UCSD-AML1 (cell line): ENCODE data around the gene SOS2.
"Not testable (repeated sequence)": the region's sequence is repeated elsewhere in the genome, so short reads cannot be mapped to it uniquely, and the experiment has no call there.

Source experiments
- DNase-seq: peaks from one replicate; lab custom pipeline; 2025; ENCODE audit not compliant: unreplicated experiment; lab: John Stamatoyannopoulos, UW

Gene SOS2

GRCh38 chr14:50086321-50086711, 145.1 kb downstream of the SOS2 start:
- no peak for DNase-seq

GRCh38 chr14:50085570-50086320, 145.6 kb downstream of the SOS2 start:
- no peak for DNase-seq

- DNase-seq = no peak
Observed at GRCh38 chr14:50084666-50085065, 146.7 kb downstream of the SOS2 start.

GRCh38 chr14:50083467-50084337, 147.7 kb downstream of the SOS2 start:
- DNase-seq = no peak

DNA sequence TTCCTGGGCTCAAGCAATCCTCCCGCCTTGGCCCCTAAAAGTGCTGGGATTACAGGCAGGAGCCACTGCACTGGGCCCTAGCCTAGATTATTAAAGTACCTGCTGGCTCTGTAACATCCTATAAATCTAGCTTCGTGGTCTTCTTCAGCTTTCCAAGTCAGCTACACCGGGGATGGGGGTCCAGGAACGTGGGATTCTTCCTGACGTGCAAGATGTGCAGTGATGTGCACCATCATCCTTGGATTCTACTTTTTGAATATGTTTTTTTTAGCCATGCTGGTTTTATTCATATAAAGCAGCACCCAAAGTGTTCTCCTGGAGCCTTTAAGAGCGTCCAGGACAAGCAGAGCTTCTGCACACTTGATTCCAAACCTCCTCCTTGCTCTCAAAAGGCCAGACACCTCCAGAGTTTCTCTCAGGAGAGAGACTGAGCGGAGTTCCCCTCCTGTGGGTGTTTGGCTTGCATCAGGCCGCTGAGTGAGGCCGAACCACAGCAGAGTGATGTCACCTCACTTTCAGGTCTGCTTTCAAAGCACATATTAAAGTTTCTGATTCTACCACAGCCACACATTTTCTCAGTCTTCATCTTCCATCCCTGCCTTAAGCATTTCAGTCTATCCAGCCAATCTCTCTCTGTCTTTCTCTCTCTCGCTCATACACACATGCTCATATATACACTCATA, 148.5 kb downstream of the SOS2 start:
- no peak for DNase-seq

GRCh38 chr14:50082308-50082742, 149.1 kb downstream of the SOS2 start:
- no peak for DNase-seq

DNA sequence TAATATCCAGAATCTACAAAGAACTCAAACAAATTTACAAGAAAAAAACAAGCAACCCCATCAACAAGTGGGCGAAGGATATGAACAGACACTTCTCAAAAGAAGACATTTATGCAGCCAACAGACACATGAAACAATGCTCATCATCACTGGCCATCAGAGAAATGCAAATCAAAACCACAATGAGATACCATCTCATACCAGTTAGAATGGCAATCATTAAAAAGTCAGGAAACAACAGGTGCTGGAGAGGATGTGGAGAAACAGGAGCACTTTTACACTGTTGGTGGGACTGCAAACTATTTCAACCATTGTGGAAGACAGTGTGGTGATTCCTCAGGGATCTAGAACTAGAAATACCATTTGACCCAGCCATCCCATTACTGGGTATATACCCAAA, 152.3 kb downstream of the SOS2 start:
- DNase-seq = not testable (repeated sequence)

GRCh38 chr14:50073663-50074062, 157.7 kb downstream of the SOS2 start:
- DNase-seq = not testable (repeated sequence)

DNA sequence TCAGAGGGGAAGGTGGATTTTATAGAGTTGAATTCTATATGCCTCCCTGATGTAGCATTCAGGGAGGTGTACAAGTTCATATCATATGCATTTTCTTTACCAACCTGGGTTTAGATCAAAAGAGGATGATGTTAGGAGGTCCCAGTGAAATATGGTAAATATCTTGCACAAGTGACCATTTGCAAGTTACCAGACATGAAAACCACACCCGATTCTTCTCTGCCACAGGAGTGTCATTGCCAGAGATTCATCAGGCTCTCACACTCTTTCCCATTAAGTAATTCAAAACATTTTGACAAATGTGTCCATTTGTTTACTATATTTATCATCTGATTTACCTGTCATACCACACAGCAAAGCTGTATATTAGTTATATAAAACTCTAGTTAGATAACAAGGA, 159.0 kb downstream of the SOS2 start:
- DNase-seq = no peak

DNA sequence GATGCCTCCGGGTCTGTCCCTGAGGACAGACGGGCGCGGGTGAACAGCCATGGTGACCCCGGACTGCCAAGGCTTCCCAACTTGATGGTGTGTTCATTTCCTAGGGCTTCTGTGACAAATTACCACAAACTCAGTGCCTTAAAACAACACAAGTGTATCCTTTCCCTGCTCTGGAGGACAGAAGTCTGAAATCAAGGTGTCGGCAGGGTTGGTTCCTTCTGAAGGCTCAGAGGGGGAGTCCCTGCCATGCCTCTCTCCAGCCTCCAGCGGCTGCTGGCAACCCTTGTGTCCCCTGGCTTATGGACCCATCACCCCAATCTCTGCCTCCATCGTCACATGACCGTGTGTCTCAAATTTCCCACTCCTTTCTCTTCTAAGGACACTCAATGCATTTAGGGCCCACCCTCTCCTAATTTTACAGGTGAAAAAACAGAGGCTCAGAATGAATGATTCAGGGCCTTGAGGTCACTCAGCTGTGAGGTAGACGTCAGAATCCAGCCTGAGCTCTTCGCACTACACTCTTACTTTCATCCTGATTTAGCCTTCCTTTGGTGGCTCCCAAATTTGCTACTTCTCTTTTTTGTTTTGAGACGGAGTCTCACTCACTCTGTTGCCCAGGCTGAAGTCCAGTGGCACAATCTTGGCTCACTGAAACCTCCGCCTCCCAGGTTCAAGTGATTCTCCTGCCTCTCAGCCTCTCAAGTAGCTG, 160.4 kb downstream of the SOS2 start:
- no peak for DNase-seq

- DNase-seq = no peak
Observed at GRCh38 chr14:50070230-50070629, 161.1 kb downstream of the SOS2 start.

- DNase-seq = no peak
Observed at GRCh38 chr14:50069325-50069724, 162.1 kb downstream of the SOS2 start.

DNA sequence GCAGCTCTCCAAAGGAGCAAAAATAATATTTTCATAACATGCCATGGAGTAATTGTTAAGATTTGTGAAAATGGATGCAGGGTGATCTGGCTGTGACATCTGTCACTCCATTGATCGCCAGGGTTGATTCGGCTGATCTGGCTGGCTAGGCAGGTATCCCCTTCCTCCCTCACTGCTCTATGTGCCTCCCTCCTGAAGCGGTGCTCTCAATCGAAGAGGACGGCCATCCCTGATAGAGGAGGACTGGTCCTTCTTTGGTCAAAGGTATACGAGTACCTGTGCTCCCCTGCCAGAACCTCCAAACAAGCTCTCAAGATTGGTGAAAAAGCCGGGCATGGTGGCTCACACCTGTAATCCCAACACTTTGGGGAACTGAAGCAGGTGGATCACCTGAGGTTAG, 162.9 kb downstream of the SOS2 start:
- DNase-seq = no peak

DNA sequence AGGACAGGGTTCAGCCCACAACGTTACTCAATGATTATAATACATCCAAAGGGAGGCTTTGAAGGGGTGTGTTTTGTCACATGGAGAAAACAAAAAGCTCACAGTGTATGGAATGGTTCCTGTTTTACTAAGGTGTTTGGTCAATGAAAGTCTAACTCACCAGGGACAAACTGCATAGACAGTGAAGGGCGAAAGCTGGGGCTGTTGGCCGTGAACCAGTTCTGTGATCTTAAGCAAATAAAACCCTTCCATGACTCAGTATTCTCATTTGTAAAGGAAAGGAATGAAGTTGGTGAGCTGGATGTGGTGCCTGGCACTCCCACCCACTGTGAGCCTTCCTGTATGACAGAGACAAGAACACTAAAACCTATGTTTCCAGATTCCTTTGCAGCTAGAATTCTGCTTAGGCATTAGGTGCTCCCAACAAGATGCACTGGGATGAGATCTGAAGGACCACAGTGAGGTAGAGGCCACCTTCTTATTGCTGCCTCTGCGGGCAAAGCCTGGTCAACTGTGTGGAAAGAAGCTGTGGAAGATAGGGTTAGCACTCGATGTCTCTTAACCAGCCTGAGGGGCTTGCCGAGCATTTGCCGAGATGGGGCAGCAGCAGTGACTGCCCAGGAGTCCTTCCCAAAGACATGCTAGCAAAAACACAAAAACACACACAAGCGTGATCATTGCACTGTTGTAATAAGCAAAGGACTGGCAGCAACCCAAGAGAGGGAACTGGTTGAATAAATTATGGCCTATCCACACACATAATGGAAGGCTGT, 163.5 kb downstream of the SOS2 start:
- no peak for DNase-seq
